SK-N-SH (cell line): ENCODE results near the gene ZNF791. TPM values are rescaled to one million over a fixed set of nuclear protein-coding genes. Genes with fewer than 3 reads are reported as not detected.

Experiments
- CTCF ChIA-PET: fragments of 300-600, 350-600 bp; formaldehyde crosslinking; extraction: SDS; loops from one replicate; lab custom pipeline; 2021; lab: Yijun Ruan, JAX
- POLR2A ChIA-PET: fragments of 350-600 bp; sonication (Branson Sonifier 250); formaldehyde crosslinking; extraction: SDS; loops from one replicate; lab custom pipeline; 2020; ENCODE audit warnings: antibody characterized with exemption, inconsistent platforms; lab: Yijun Ruan, JAX
- DNase-seq: peaks from one replicate; pipeline ENCODE4 v3.0.0; 2012
- H2AFZ ChIP-seq: fragments of 200-600 bp; sonication (generic); 2 replicates; pipeline ENCODE4 v1.8.1; 2016; ENCODE audit warnings: antibody characterized with exemption, mild to moderate bottlenecking, low read depth
- H3F3A ChIP-seq: fragments of 200-600 bp; sonication (generic); replicated peaks from 2 replicates; pipeline ENCODE3; 2016; ENCODE audit warnings: antibody characterized with exemption, mild to moderate bottlenecking; ENCODE audit not compliant: insufficient read depth
- H3K27ac ChIP-seq, 2 experiments: fragments of 200-500 bp in 1 of 2; fragments of 200-600 bp in 1 of 2; sonication (Bioruptor generic) in 1 of 2; sonication (generic), shearing (Covaris generic) in 1 of 2; 2 replicates each; pipeline versions ENCODE4 v1.5.1 to v1.6.1; 2014 to 2016; ENCODE audit warnings: low read depth in 2 of 2, inconsistent platforms in 1 of 2, low read length in 1 of 2, mild to moderate bottlenecking in 1 of 2, mixed read lengths in 1 of 2
- H3K27me3 ChIP-seq: fragments of 200-600 bp; sonication (generic), shearing (Covaris generic); 2 replicates; pipeline ENCODE4 v1.6.1; 2016; ENCODE audit warnings: mixed run types; ENCODE audit not compliant: insufficient read depth
- H3K36me3 ChIP-seq, 2 experiments: fragments of 200-500 bp in 1 of 2; fragments of 200-600 bp in 1 of 2; sonication (Bioruptor generic) in 1 of 2; sonication (generic) in 1 of 2; replicated peaks in 1 of 2; 2 replicates each; pipeline versions ENCODE3 to v1.5.1; 2014 to 2016; ENCODE audit warnings: low read length in 1 of 2, mild to moderate bottlenecking in 1 of 2; ENCODE audit not compliant: insufficient read depth in 2 of 2, control insufficient read depth in 1 of 2
- H3K4me1 ChIP-seq, 2 experiments: fragments of 200-500 bp in 1 of 2; fragments of 200-600 bp in 1 of 2; sonication (Bioruptor generic) in 1 of 2; sonication (generic), shearing (Covaris generic) in 1 of 2; 2 replicates each; pipeline versions ENCODE4 v1.5.1 to v1.6.1; 2014 to 2016; ENCODE audit warnings: low read depth in 1 of 2, low read length in 1 of 2, mixed run types in 1 of 2; ENCODE audit not compliant: insufficient read depth in 2 of 2, control insufficient read depth in 1 of 2
- H3K4me2 ChIP-seq: fragments of 200-600 bp; sonication (generic), shearing (Covaris generic); 2 replicates; pipeline ENCODE4 v1.6.1; 2017; ENCODE audit warnings: mixed run types
- H3K4me3 ChIP-seq, 2 experiments: fragments of 200-500 bp in 1 of 2; fragments of 200-600 bp in 1 of 2; sonication (Bioruptor generic) in 1 of 2; sonication (generic), shearing (Covaris generic) in 1 of 2; 2 replicates each; pipeline versions ENCODE4 v1.5.1 to v1.8.1; 2014 to 2016; ENCODE audit warnings: low read depth in 2 of 2, inconsistent platforms in 1 of 2, low read length in 1 of 2, mild to moderate bottlenecking in 1 of 2, mixed read lengths in 1 of 2, moderate library complexity in 1 of 2
- H3K79me2 ChIP-seq: fragments of 200-600 bp; sonication (generic); 2 replicates; pipeline ENCODE4 v1.8.1; 2017; ENCODE audit warnings: mild to moderate bottlenecking; ENCODE audit not compliant: insufficient read depth
- H3K9ac ChIP-seq: fragments of 200-600 bp; sonication (generic); 2 replicates; pipeline ENCODE4 v1.6.1; 2017; ENCODE audit warnings: mixed run types
- H3K9me2 ChIP-seq: fragments of 200-600 bp; sonication (generic); 2 replicates; pipeline ENCODE4 v1.6.1; 2017; ENCODE audit warnings: mixed run types
- H3K9me3 ChIP-seq: fragments of 200-600 bp; sonication (generic); 2 replicates; pipeline ENCODE4 v1.6.1; 2017; ENCODE audit warnings: mixed run types, mild to moderate bottlenecking, moderate library complexity
- H4K20me1 ChIP-seq: fragments of 200-600 bp; sonication (generic); 2 replicates; pipeline ENCODE4 v1.6.1; 2017; ENCODE audit warnings: mild to moderate bottlenecking, mixed run types; ENCODE audit not compliant: insufficient read depth
- CTCF ChIP-seq: fragments of 200-600 bp; sonication (generic); IDR thresholded peaks from 2 replicates; pipeline ENCODE4 v1.6.1; 2017; ENCODE audit warnings: antibody characterized with exemption, mild to moderate bottlenecking, moderate library complexity
- ELF1 ChIP-seq: IDR thresholded peaks from 2 replicates; pipeline ENCODE4 v1.4.0; 2012
- FOXM1 ChIP-seq: IDR thresholded peaks from 2 replicates; pipeline ENCODE4 v1.4.0; 2012; ENCODE audit warnings: low read depth, mild to moderate bottlenecking
- GATA2 ChIP-seq: sonication (generic); formaldehyde crosslinking; IDR thresholded peaks from 2 replicates; pipeline ENCODE4 v1.5.0; 2020; ENCODE audit warnings: mild to moderate bottlenecking, missing genetic modification reagents
- IRF3 ChIP-seq: fragments of 150-350 bp; IDR thresholded peaks from 2 replicates; pipeline ENCODE4 v1.6.1; 2016; ENCODE audit warnings: mild to moderate bottlenecking, low read depth, low read length
- JUND ChIP-seq: IDR thresholded peaks from 2 replicates; pipeline ENCODE4 v1.4.0; 2012
- MEF2A ChIP-seq: IDR thresholded peaks from 2 replicates; pipeline ENCODE4 v1.4.0; 2012; ENCODE audit warnings: low read depth, borderline replicate concordance
- NFIC ChIP-seq: IDR thresholded peaks from 2 replicates; pipeline ENCODE4 v1.4.0; 2012; ENCODE audit warnings: borderline replicate concordance
- RAD21 ChIP-seq: IDR thresholded peaks from 2 replicates; pipeline ENCODE4 v1.6.1; 2012; ENCODE audit warnings: mild to moderate bottlenecking, low read length
- REST ChIP-seq: IDR thresholded peaks from 2 replicates; pipeline ENCODE4 v1.6.1; 2012; ENCODE audit warnings: mild to moderate bottlenecking, low read depth, low read length, moderate library complexity
- RFX5 ChIP-seq: IDR thresholded peaks from 2 replicates; pipeline ENCODE4 v1.6.1; 2012; ENCODE audit warnings: mild to moderate bottlenecking, improper control_type of control experiment, low read length
- RXRA ChIP-seq: IDR thresholded peaks from 2 replicates; pipeline ENCODE4 v1.4.0; 2012; ENCODE audit warnings: low read depth, mild to moderate bottlenecking, borderline replicate concordance
- TAF1 ChIP-seq: IDR thresholded peaks from 2 replicates; pipeline ENCODE4 v1.6.1; 2012; ENCODE audit warnings: low read depth, mild to moderate bottlenecking, low read length, moderate library complexity, borderline replicate concordance
- TCF12 ChIP-seq: IDR thresholded peaks from 2 replicates; pipeline ENCODE4 v1.4.0; 2012
- USF1 ChIP-seq: IDR thresholded peaks from 2 replicates; pipeline ENCODE4 v1.4.0; 2012; ENCODE audit warnings: low read depth, borderline replicate concordance
- WGBS: methylation state at CpG from one replicate; pipeline ENCODE4 v1.1.6; 2017; ENCODE audit warnings: low lambda C conversion rate; 5-methylcytosine and 5-hydroxymethylcytosine counted together
- polyA plus RNA-seq, 3 experiments: library from polyadenylated mRNA; depleted of rRNA; stranded (reverse); fragments of >200 nt; gene quantifications; 2 replicates each; pipeline ENCODE4 v1.2.3, GENCODE V29; 2012

The ZNF791 gene
- polyA plus RNA-seq, 1 of the 3 experiments (the other 2 are of a cell fraction) = 8.9 TPM

- Histone ChIP-seq H3K4me2 (no peak overlapping the region; the same call in 1 of the 2 replicates), H3K27me3 (no peaks in the 10 kb centered on the region), H3K4me3 (peak overlapping the region in 1 of 2 experiments; percentile 35; a peak in 3 of 4 replicates), H3K4me1 (peaks cover 0 to 8% of the 10 kb centered on the region in 2 experiments; a peak in 1 of 4 replicates), H3F3A (no peaks in the 10 kb centered on the region), H3K79me2 (no peaks in the 10 kb centered on the region), H2AFZ (no peak overlapping the region), H3K9me2 (no peaks in the 10 kb centered on the region), H3K36me3 (no peaks in the 10 kb centered on the region), H3K9me3 (no peaks in the 10 kb centered on the region), H3K9ac (no peak overlapping the region), H3K27ac (no peak overlapping the region), H4K20me1 (no peaks in the 10 kb centered on the region)
- TF ChIP-seq FOXM1 (no peak), RXRA (no peak), USF1 (no peak)
- POLR2A ChIA-PET = no interaction called here
- WGBS = 36% methylated on average over 26 of the region's 31 CpGs
- CTCF ChIA-PET = no interaction called here
- DNase-seq = peak; percentile 88
Observed at GRCh38 chr19:12647490-12648071, 36.9 kb downstream of the ZNF791 start.

GRCh38 chr19:12648088-12648487 is 37.4 kb downstream of the ZNF791 start:
- Histone ChIP-seq H3K9me2 (no peaks in the 10 kb centered on the region), H3K4me3 (peak overlapping the region; percentile 23 to 35; a peak in 3 of 4 replicates), H2AFZ (no peak overlapping the region), H3K4me1 (peaks cover 0 to 8% of the 10 kb centered on the region in 2 experiments; a peak in 1 of 4 replicates), H3K4me2 (peak overlapping the region; percentile 50; the same call in 1 of the 2 replicates), H3K36me3 (no peaks in the 10 kb centered on the region), H3F3A (no peaks in the 10 kb centered on the region), H3K9ac (no peak overlapping the region), H3K79me2 (no peaks in the 10 kb centered on the region), H4K20me1 (no peaks in the 10 kb centered on the region), H3K9me3 (no peaks in the 10 kb centered on the region), H3K27me3 (no peaks in the 10 kb centered on the region), H3K27ac (no peak overlapping the region)
- ChIA-PET POLR2A (no interaction called here), CTCF (interaction anchor here (1.8 kb wide), 1 partner anchor 8 kb away, joined by 11 read pairs; no protein-coding TSS in a partner anchor)
- WGBS = 33% methylated on average over 7 of the region's 29 CpGs
- peak; percentile 85 for DNase-seq
- TF ChIP-seq NFIC (no peak), IRF3 (no peak), ELF1 (no peak), GATA2 (CRISPR knock-in tag) (no peak), CTCF (peak; percentile 36), JUND (no peak), REST (no peak), MEF2A (no peak), RAD21 (peak; percentile 29), TCF12 (no peak), TAF1 (no peak), RFX5 (no peak)
